Thyroid gland (tissue), 4 donors: ENCODE results near the gene SMOC1. TPM values are rescaled to one million over a fixed set of nuclear protein-coding genes. Genes with fewer than 3 reads are reported as not detected.
"Not testable (repeated sequence)": the region's sequence is repeated elsewhere in the genome, so short reads cannot be mapped to it uniquely, and the experiment has no call there.

Experiments used
- DNase-seq, 2 donors: peaks; one replicate each; pipeline ENCODE4 v3.0.0-alpha.2; 2019
- H3K27ac ChIP-seq, 3 donors: fragments of 200-600 bp; sonication (generic); 1 replicate in 2 of 3; 2 replicates in 1 of 3; pipeline ENCODE4 v1.5.1; 2016 to 2019; ENCODE audit warnings: mild to moderate bottlenecking in 1 of 3, moderate library complexity in 1 of 3
- H3K27me3 ChIP-seq: fragments of 200-600 bp; sonication (generic); one replicate; pipeline ENCODE4 v1.5.1; 2019
- H3K36me3 ChIP-seq, 2 donors: fragments of 200-600 bp; sonication (generic); one replicate each; pipeline ENCODE4 v1.5.1; 2016 to 2019
- H3K4me1 ChIP-seq, 2 donors: fragments of 200-600 bp; sonication (generic); one replicate each; pipeline ENCODE4 v1.5.1; 2017 to 2019
- H3K4me3 ChIP-seq, 3 donors: fragments of 200-600 bp; sonication (generic); replicated peaks in 1 of 3; 1 replicate in 2 of 3; 2 replicates in 1 of 3; pipeline ENCODE4 v1.5.1; 2016; ENCODE audit warnings: mild to moderate bottlenecking in 1 of 3
- H3K9me3 ChIP-seq: fragments of 200-600 bp; sonication (generic); one replicate; pipeline ENCODE4 v1.5.1; 2017
- CTCF ChIP-seq, 6 experiments: fragments of 200-600 bp in 3 of 6; fragments of 450-650 bp in 3 of 6; sonication (generic) in 3 of 6; IDR thresholded peaks; one replicate each; pipeline ENCODE4 v1.5.1; 2016 to 2019; ENCODE audit warnings: antibody characterized with exemption in 6 of 6, mild to moderate bottlenecking in 2 of 6, inconsistent platforms in 1 of 6, moderate library complexity in 1 of 6
- POLR2A ChIP-seq, 2 donors: fragments of 450-650 bp; IDR thresholded peaks; one replicate each; pipeline ENCODE4 v1.6.1; 2017; ENCODE audit warnings: antibody characterized with exemption in 2 of 2, mild to moderate bottlenecking in 2 of 2, moderate library complexity in 1 of 2
- WGBS, 2 donors: methylation state at CpG; one replicate each; pipeline ENCODE4 v1.1.5; 2017; 5-methylcytosine and 5-hydroxymethylcytosine counted together
- intact Hi-C: fragments of 100-400 bp; cut with DNase I; formaldehyde crosslinking; loops from one replicate; pipeline ENCODE4 v1.15.1; 2023
- total RNA-seq, 4 donors: library from RNA; depleted of rRNA; stranded (reverse); fragments of >200 nt; gene quantifications; one replicate each; pipeline ENCODE4 v1.2.3, GENCODE V29; 2016

Gene SMOC1
- total RNA-seq, 4 donors from 2014 or later = 3.4 to 7.3 (median 3.7) TPM

- Histone ChIP-seq H3K9me3 (no peaks in the 10 kb centered on the region), H3K4me1 (no peaks in the 10 kb centered on the region), H3K4me3 (no peak overlapping the region), H3K36me3 (no peaks in the 10 kb centered on the region), H3K27ac (no peak overlapping the region), H3K27me3 (no peaks in the 10 kb centered on the region)
- TF ChIP-seq POLR2A (IDR thresholded peaks at IDR 0.05) (no peak), CTCF (IDR thresholded peaks at IDR 0.05) (no peak)
- WGBS, 2 donors = 94 to 100% methylated on average over 2 of the region's 2 CpGs
- intact Hi-C loops = no loop called here
- DNase-seq = no peak
Measured at GRCh38 chr14:69896080-69896479, 16.9 kb downstream of the SMOC1 start.

GRCh38 chr14:69896972-69897371, 17.8 kb downstream of the SMOC1 start:
- H3K36me3 ChIP-seq = no peaks in the 10 kb centered on the region
- no peak for TF ChIP-seq CTCF (IDR thresholded peaks at IDR 0.05)
- no peak for TF ChIP-seq POLR2A (IDR thresholded peaks at IDR 0.05)
- H3K27me3 ChIP-seq = no peaks in the 10 kb centered on the region
- H3K9me3 ChIP-seq = no peaks in the 10 kb centered on the region
- intact Hi-C loops = no loop called here
- no peaks in the 10 kb centered on the region for H3K4me1 ChIP-seq
- DNase-seq = no peak
- H3K27ac ChIP-seq = no peak overlapping the region
- H3K4me3 ChIP-seq = no peak overlapping the region
- WGBS, 2 donors = 91 to 100% methylated on average over 2 of the region's 2 CpGs

GRCh38 chr14:69900603-69901002, 21.4 kb downstream of the SMOC1 start:
- Histone ChIP-seq H3K9me3 (no peaks in the 10 kb centered on the region), H3K4me3 (no peak overlapping the region), H3K27me3 (no peaks in the 10 kb centered on the region), H3K4me1 (no peaks in the 10 kb centered on the region), H3K36me3 (no peaks in the 10 kb centered on the region), H3K27ac (no peak overlapping the region)
- DNase-seq = no peak
- TF ChIP-seq POLR2A (IDR thresholded peaks at IDR 0.05) (no peak), CTCF (IDR thresholded peaks at IDR 0.05) (no peak)
- intact Hi-C loops = no loop called here
- 90 to 95% methylated on average over 1 of the region's 1 CpG for whole genome bisulfite sequencing, 2 donors

GRCh38 chr14:69901113-69901951, 22.1 kb downstream of the SMOC1 start:
- intact Hi-C loops = no loop called here
- no peak for TF ChIP-seq POLR2A (IDR thresholded peaks at IDR 0.05)
- no peak for TF ChIP-seq CTCF (IDR thresholded peaks at IDR 0.05)

GRCh38 chr14:69903046-69903445, 23.8 kb downstream of the SMOC1 start:
- intact Hi-C loops, H3K27ac ChIP-seq, H3K9me3 ChIP-seq, H3K4me1 ChIP-seq, H3K4me3 ChIP-seq, H3K27me3 ChIP-seq, DNase-seq, H3K36me3 ChIP-seq: not testable (repeated sequence)
- 94 to 98% methylated on average over 11 to 29 of the region's 29 CpGs for WGBS, 2 donors

More at GRCh38 chr14:69901113-69901951, 22.1 kb downstream of the SMOC1 start:
- Histone ChIP-seq H3K36me3 (no peaks in the 10 kb centered on the region), H3K9me3 (no peaks in the 10 kb centered on the region), H3K4me1 (no peaks in the 10 kb centered on the region), H3K27ac (no peak overlapping the region), H3K4me3 (no peak overlapping the region), H3K27me3 (no peaks in the 10 kb centered on the region)
- 22 to 43% methylated on average over 1 of the region's 1 CpG for WGBS, 2 donors
- no peak for DNase-seq
